H1 (cell line): ENCODE measurements around the gene MRPL40. TPM values are rescaled to one million over a fixed set of nuclear protein-coding genes. Genes with fewer than 3 reads are reported as not detected.

Experiments used
- CTCF ChIA-PET: fragments of 300-600 bp; sonication (Branson Sonifier 250); formaldehyde crosslinking; loops from one replicate; lab custom pipeline; 2021; ENCODE audit not compliant: partially characterized antibody; lab: Charles Lee
- POLR2A ChIA-PET: fragments of 300-600 bp; sonication (Branson Sonifier 250); formaldehyde crosslinking; loops from one replicate; lab custom pipeline; 2021; ENCODE audit warnings: inconsistent platforms; ENCODE audit not compliant: partially characterized antibody; lab: Charles Lee
- DNase-seq, 2 experiments: peaks; one replicate each; pipeline versions ENCODE4 v3.0.0 to v3.0.0-alpha.2; 2010 to 2022; ENCODE audit warnings: low spot score in 2 of 2, low read depth in 1 of 2, mixed read lengths in 1 of 2
- FAIRE-seq: peaks from 2 replicates; lab custom pipeline; 2011; peaks lifted over from hg19 to GRCh38; lab: Jason Lieb, UNC
- H2AFZ ChIP-seq: 2 replicates; pipeline ENCODE4 v1.8.1; 2012; ENCODE audit warnings: low read length, inconsistent platforms
- H2AK5ac ChIP-seq: 2 replicates; pipeline ENCODE4 v1.6.1; 2013; ENCODE audit warnings: low read depth, low read length
- H2BK120ac ChIP-seq: replicated peaks from 2 replicates; pipeline ENCODE3; 2013; ENCODE audit warnings: low read depth, low read length, inconsistent platforms
- H2BK12ac ChIP-seq: 2 replicates; pipeline ENCODE4 v1.6.1; 2013; ENCODE audit warnings: low read depth, low read length
- H2BK15ac ChIP-seq: 2 replicates; pipeline ENCODE4 v1.6.1; 2013; ENCODE audit warnings: low read length
- H2BK20ac ChIP-seq: 2 replicates; pipeline ENCODE4 v1.6.1; 2013; ENCODE audit warnings: low read length
- H2BK5ac ChIP-seq: 2 replicates; pipeline ENCODE4 v1.6.1; 2013; ENCODE audit warnings: low read depth, low read length
- H3K14ac ChIP-seq: 2 replicates; pipeline ENCODE4 v1.6.1; 2013; ENCODE audit warnings: inconsistent platforms; ENCODE audit not compliant: insufficient read length
- H3K18ac ChIP-seq: 2 replicates; pipeline ENCODE4 v1.6.1; 2013; ENCODE audit warnings: low read length; ENCODE audit errors: extremely low read depth
- H3K23ac ChIP-seq: 2 replicates; pipeline ENCODE4 v1.6.1; 2013; ENCODE audit warnings: inconsistent platforms; ENCODE audit not compliant: insufficient read length
- H3K23me2 ChIP-seq: 2 replicates; pipeline ENCODE4 v1.6.1; 2013; ENCODE audit warnings: low read depth, low read length
- H3K27ac ChIP-seq: 2 replicates; pipeline ENCODE4 v1.6.1; 2011; ENCODE audit warnings: low read depth, low read length, inconsistent platforms
- H3K27me3 ChIP-seq, 4 experiments: replicated peaks in 1 of 4; 1 replicate in 1 of 4; 2 replicates in 3 of 4; pipeline versions ENCODE4 v1.6.1 to v1.8.1; 2011 to 2013; ENCODE audit warnings: low read length in 3 of 4, mild to moderate bottlenecking in 3 of 4, inconsistent platforms in 2 of 4, mixed read lengths in 2 of 4, moderate library complexity in 1 of 4; ENCODE audit not compliant: control insufficient read depth in 3 of 4, insufficient read depth in 3 of 4; ENCODE audit errors: extremely low read depth in 1 of 4
- H3K36me3 ChIP-seq, 4 experiments: 2 replicates each; pipeline versions ENCODE4 v1.6.1 to v1.8.1; 2011 to 2013; ENCODE audit warnings: mild to moderate bottlenecking in 4 of 4, low read length in 3 of 4, moderate library complexity in 2 of 4, control low read depth in 1 of 4, inconsistent platforms in 1 of 4; ENCODE audit not compliant: insufficient read depth in 4 of 4, control insufficient read depth in 2 of 4
- H3K4ac ChIP-seq: replicated peaks from 2 replicates; pipeline ENCODE3; 2013; ENCODE audit warnings: low read length, low read depth, mixed read lengths, inconsistent platforms; ENCODE audit not compliant: insufficient read length
- H3K4me1 ChIP-seq, 4 experiments: replicated peaks in 1 of 4; 1 replicate in 1 of 4; 2 replicates in 3 of 4; pipeline versions ENCODE4 v1.6.1 to v1.8.1; 2011 to 2013; ENCODE audit warnings: low read length in 3 of 4, inconsistent platforms in 2 of 4, mixed read lengths in 1 of 4; ENCODE audit not compliant: insufficient read depth in 4 of 4, control insufficient read depth in 3 of 4
- H3K4me2 ChIP-seq, 2 experiments: 2 replicates each; pipeline versions ENCODE4 v1.6.1 to v1.8.1; 2011 to 2013; ENCODE audit warnings: low read depth in 2 of 2, low read length in 2 of 2, control low read depth in 1 of 2, inconsistent platforms in 1 of 2, mild to moderate bottlenecking in 1 of 2; ENCODE audit not compliant: insufficient read depth in 1 of 2
- H3K4me3 ChIP-seq, 4 experiments: fragments of 200-600, 300-600 bp in 1 of 4; sonication (generic), shearing (Covaris generic), sonication (Bioruptor Twin) in 1 of 4; 2 replicates each; pipeline versions ENCODE4 v1.5.1 to v1.8.1; 2011 to 2016; ENCODE audit warnings: low read length in 4 of 4, low read depth in 3 of 4, control low read depth in 2 of 4, inconsistent platforms in 2 of 4, mild to moderate bottlenecking in 2 of 4, mixed read lengths in 1 of 4, moderate library complexity in 1 of 4; ENCODE audit not compliant: insufficient read depth in 2 of 4; ENCODE audit errors: extremely low read depth in 1 of 4
- H3K56ac ChIP-seq: replicated peaks from 2 replicates; pipeline ENCODE3; 2013; ENCODE audit warnings: low read depth, mild to moderate bottlenecking, mixed read lengths, low read length, inconsistent platforms; ENCODE audit not compliant: insufficient read length
- H3K79me1 ChIP-seq: 2 replicates; pipeline ENCODE4 v1.6.1; 2013; ENCODE audit warnings: low read depth, low read length, control low read depth
- H3K79me2 ChIP-seq, 2 experiments: 2 replicates each; pipeline versions ENCODE4 v1.6.1 to v1.8.1; 2012 to 2013; ENCODE audit warnings: low read length in 2 of 2, mild to moderate bottlenecking in 2 of 2, inconsistent platforms in 1 of 2; ENCODE audit not compliant: insufficient read depth in 2 of 2, control insufficient read depth in 1 of 2
- H3K9ac ChIP-seq, 4 experiments: replicated peaks in 1 of 4; 1 replicate in 1 of 4; 2 replicates in 3 of 4; pipeline versions ENCODE4 v1.6.1 to v1.8.1; 2011 to 2013; ENCODE audit warnings: low read depth in 3 of 4, low read length in 3 of 4, control low read depth in 2 of 4, mild to moderate bottlenecking in 2 of 4, moderate library complexity in 2 of 4, inconsistent platforms in 1 of 4; ENCODE audit errors: extremely low read depth in 1 of 4
- H3K9me3 ChIP-seq, 2 experiments: 2 replicates each; pipeline versions ENCODE4 v1.6.1 to v1.8.1; 2012 to 2013; ENCODE audit warnings: mild to moderate bottlenecking in 2 of 2, moderate library complexity in 2 of 2, control low read depth in 1 of 2, inconsistent platforms in 1 of 2, low read depth in 1 of 2, low read length in 1 of 2, mixed read lengths in 1 of 2; ENCODE audit not compliant: insufficient read depth in 2 of 2
- H4K20me1 ChIP-seq, 2 experiments: replicated peaks in 1 of 2; 2 replicates each; pipeline versions ENCODE3 to v1.8.1; 2011 to 2013; ENCODE audit warnings: inconsistent platforms in 2 of 2, low read length in 2 of 2, mild to moderate bottlenecking in 1 of 2; ENCODE audit not compliant: insufficient read depth in 2 of 2, control insufficient read depth in 1 of 2
- H4K5ac ChIP-seq: 2 replicates; pipeline ENCODE4 v1.6.1; 2013; ENCODE audit warnings: low read length, low read depth, mixed read lengths, inconsistent platforms; ENCODE audit not compliant: insufficient read length
- H4K8ac ChIP-seq: 2 replicates; pipeline ENCODE4 v1.8.0; 2013; ENCODE audit warnings: mild to moderate bottlenecking, moderate library complexity, low read length, inconsistent platforms; ENCODE audit not compliant: insufficient read depth; ENCODE audit errors: extremely low read depth
- H4K91ac ChIP-seq: replicated peaks from 2 replicates; pipeline ENCODE3; 2013; ENCODE audit warnings: low read length, mixed read lengths, inconsistent platforms; ENCODE audit not compliant: insufficient read length
- HDAC2 ChIP-seq, 2 experiments: fragments of 300-600 bp in 1 of 2; sonication (generic) in 1 of 2; IDR thresholded peaks; 2 replicates each; pipeline ENCODE4 v1.6.1; 2011 to 2012; ENCODE audit warnings: low read depth in 2 of 2, low read length in 2 of 2, mild to moderate bottlenecking in 2 of 2, moderate library complexity in 2 of 2, borderline replicate concordance in 1 of 2, inconsistent platforms in 1 of 2
- JUN ChIP-seq: IDR thresholded peaks from 2 replicates; pipeline ENCODE4 v1.6.1; 2011; ENCODE audit warnings: low read depth, mild to moderate bottlenecking, improper control_type of control experiment, low read length
- NANOG ChIP-seq: IDR thresholded peaks from 2 replicates; pipeline ENCODE4 v1.6.1; 2011; ENCODE audit warnings: low read length, low read depth, mild to moderate bottlenecking, inconsistent platforms; ENCODE audit not compliant: insufficient read depth, poor library complexity, severe bottlenecking
- SP4 ChIP-seq: IDR thresholded peaks from 2 replicates; pipeline ENCODE4 v1.6.1; 2012; ENCODE audit warnings: low read length, inconsistent platforms
- YY1 ChIP-seq: IDR thresholded peaks from 2 replicates; pipeline ENCODE4 v1.6.1; 2011; ENCODE audit warnings: low read depth, mild to moderate bottlenecking, low read length
- ZNF274 ChIP-seq: IDR thresholded peaks from 2 replicates; pipeline ENCODE4 v1.7.0; 2012; ENCODE audit warnings: low read length, borderline replicate concordance; ENCODE audit errors: extremely low read depth
- WGBS, 2 experiments: shearing (Covaris generic) in 1 of 2; methylation state at CpG; one replicate each; pipeline versions ENCODE4 v1.1.6 to v1.1.7; 2013 to 2015; ENCODE audit warnings: low lambda C conversion rate in 2 of 2, mixed read lengths in 2 of 2, inconsistent platforms in 1 of 2, low coverage in 1 of 2, missing lambda C conversion rate in 1 of 2; ENCODE audit not compliant: insufficient replicate concordance in 2 of 2, insufficient coverage in 1 of 2, insufficient read length in 1 of 2; ENCODE audit errors: extremely low coverage in 1 of 2, missing lambda C conversion rate in 1 of 2; 5-methylcytosine and 5-hydroxymethylcytosine counted together
- polyA plus RNA-seq, 7 experiments: library from polyadenylated mRNA; depleted of rRNA in 3 of 7; stranded (reverse) in 5 of 7; unstranded in 2 of 7; fragments of >200 nt in 5 of 7; fragments of 200-250 nt in 2 of 7; gene quantifications; 1 replicate in 5 of 7; 2 replicates in 1 of 7; 4 replicates in 1 of 7; pipeline versions ENCODE4 v1.2.1 to v1.2.3, GENCODE V29; 2011 to 2013; ENCODE audit warnings: missing spikeins in 2 of 7, mixed read lengths in 2 of 7
- total RNA-seq: library from RNA; stranded (reverse); fragmentation: NEBNext Ultra II Directional; extraction: Animal tissue kit (Norgen Biotek cat#: 25700); gene quantifications from 2 replicates; pipeline ENCODE4 v1.2.1, GENCODE V29; 2021
- TF ChIP-seq, protein P1 (sequence below): IDR thresholded peaks from 2 replicates; pipeline ENCODE4 v1.6.1; 2012; ENCODE audit warnings: inconsistent platforms

The MRPL40 gene
- total and polyA plus RNA-seq, 2 of the 8 experiments (the other 6 are each of a cell fraction or from before 2014, with no cell fraction given): 12.4 to 14.5 TPM

DNA sequence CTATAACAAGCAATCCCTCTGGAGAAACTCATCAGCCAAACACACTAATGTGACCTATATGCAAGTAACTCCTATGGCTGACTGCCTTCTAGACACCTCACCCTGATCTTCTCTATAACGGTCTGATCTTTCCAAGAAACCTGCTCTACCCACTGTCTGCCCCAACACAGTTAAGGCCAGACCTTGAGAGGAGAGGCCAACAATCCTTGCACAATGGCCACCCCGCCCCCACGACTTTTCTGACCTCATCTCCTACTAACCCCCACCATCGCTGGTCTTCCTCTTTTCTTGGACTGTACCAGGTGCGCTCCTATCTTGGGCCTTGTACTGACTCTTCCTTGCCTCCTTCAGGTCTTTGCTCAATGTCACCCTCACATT is 13.3 kb upstream of the MRPL40 start:
- H2BK5ac ChIP-seq: no peak overlapping the region
- no peaks in the 10 kb centered on the region for H3K9me3 ChIP-seq
- H3K27ac ChIP-seq: no peak overlapping the region
- H3K9ac ChIP-seq: no peak overlapping the region
- no peak overlapping the region for H2BK12ac ChIP-seq
- H3K23ac ChIP-seq: no peak overlapping the region
- FAIRE-seq: no peak
- H4K5ac ChIP-seq: no peak overlapping the region
- H4K91ac ChIP-seq: no peak overlapping the region
- 86% methylated on average over 5 of the region's 5 CpGs; no CpG with 5 or more reads in 1 of the 2 experiments for WGBS, 2 experiments
- H2BK15ac ChIP-seq: no peak overlapping the region
- no peak overlapping the region for H2AK5ac ChIP-seq
- no peak overlapping the region for H2BK120ac ChIP-seq
- H3K79me2 ChIP-seq: peaks cover 17 to 98% of the 10 kb centered on the region in 2 experiments
- no peak overlapping the region for H2AFZ ChIP-seq
- H3K23me2 ChIP-seq: no peaks in the 10 kb centered on the region; the same call in 1 of the 2 replicates
- no peak overlapping the region for H2BK20ac ChIP-seq
- H3K79me1 ChIP-seq: peaks cover 17% of the 10 kb centered on the region
- H3K4me1 ChIP-seq: peaks cover 0 to 17% (median 7%) of the 10 kb centered on the region in 4 experiments; a peak in 6 of 7 replicates
- no peak overlapping the region for H3K4ac ChIP-seq
- POLR2A ChIA-PET: interaction anchor here (1.0 to 4.8 kb wide), 2 partner anchors 14 to 29 kb away, joined by 3 to 38 read pairs; partner anchors contain the start of genes C22orf39, HIRA and MRPL40
- peaks cover 13 to 22% of the 10 kb centered on the region in 2 experiments for H4K20me1 ChIP-seq
- no peaks in the 10 kb centered on the region for H3K27me3 ChIP-seq
- CTCF ChIA-PET: no interaction called here
- TF ChIP-seq HDAC2 (IDR thresholded peaks at IDR 0.05; ENCODE audit: borderline replicate concordance in 1 of 2, low read depth in 2 of 2, low read length in 2 of 2) (no peak), SP4 (no peak), NANOG (no peak), ZNF274 (no peak), JUN (no peak), YY1 (no peak)
- TF ChIP-seq, protein P1, sequence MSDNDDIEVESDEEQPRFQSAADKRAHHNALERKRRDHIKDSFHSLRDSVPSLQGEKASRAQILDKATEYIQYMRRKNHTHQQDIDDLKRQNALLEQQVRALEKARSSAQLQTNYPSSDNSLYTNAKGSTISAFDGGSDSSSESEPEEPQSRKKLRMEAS: no peak
- no peak overlapping the region for H4K8ac ChIP-seq
- no peak for DNase-seq
- H3K14ac ChIP-seq: no peak overlapping the region
- H3K56ac ChIP-seq: no peak overlapping the region
- no peaks in the 10 kb centered on the region for H3K36me3 ChIP-seq
- H3K4me3 ChIP-seq: no peak overlapping the region
- H3K4me2 ChIP-seq: no peak overlapping the region
- H3K18ac ChIP-seq: no peak overlapping the region
